GM18498 (cell line): ENCODE data around the gene PSMD6.

Source experiments
- ATAC-seq: cut with Tn5 transposase; IDR thresholded peaks from one replicate; pipeline ENCODE4 v1.9.1; 2021; ENCODE audit warnings: mild to moderate bottlenecking, moderate library complexity; ENCODE audit not compliant: unreplicated experiment

Gene PSMD6

GRCh38 chr3:64011685-64012084, 11.6 kb downstream of the PSMD6 start:
- ATAC-seq = no peak

GRCh38 chr3:64010199-64010598, 13.1 kb downstream of the PSMD6 start:
- ATAC-seq = no peak

- no peak for ATAC-seq
Observed at GRCh38 chr3:64009528-64009927, 13.8 kb downstream of the PSMD6 start.

GRCh38 chr3:64008487-64009351, 14.6 kb downstream of the PSMD6 start:
- no peak for ATAC-seq

- ATAC-seq = no peak
Observed at GRCh38 chr3:64008017-64008416, 15.3 kb downstream of the PSMD6 start.

GRCh38 chr3:64003589-64003988, 19.7 kb downstream of the PSMD6 start:
- no peak for ATAC-seq

- ATAC-seq = no peak
Observed at GRCh38 chr3:64002233-64002632, 21.1 kb downstream of the PSMD6 start.

- ATAC-seq = no peak
Observed at GRCh38 chr3:64000453-64001055, 22.7 kb downstream of the PSMD6 start.

GRCh38 chr3:63998852-63999754, 24.2 kb downstream of the PSMD6 start:
- ATAC-seq = no peak

GRCh38 chr3:63995086-63995485, 28.2 kb downstream of the PSMD6 start:
- ATAC-seq = no peak

GRCh38 chr3:63993653-63994079, 29.6 kb downstream of the PSMD6 start:
- ATAC-seq = peak; percentile 85

- ATAC-seq = no peak
Observed at GRCh38 chr3:63992516-63993209, 30.6 kb downstream of the PSMD6 start.

GRCh38 chr3:63991666-63992065, 31.6 kb downstream of the PSMD6 start:
- no peak for ATAC-seq

GRCh38 chr3:63990733-63991132, 32.6 kb downstream of the PSMD6 start:
- ATAC-seq = no peak

- ATAC-seq = no peak
Observed at GRCh38 chr3:63990204-63990603, 33.1 kb downstream of the PSMD6 start.

- no peak for ATAC-seq
Observed at GRCh38 chr3:63988943-63989342, 34.4 kb downstream of the PSMD6 start.

GRCh38 chr3:63986831-63987230, 36.5 kb downstream of the PSMD6 start:
- ATAC-seq = no peak

GRCh38 chr3:63986146-63986545, 37.1 kb downstream of the PSMD6 start:
- no peak for ATAC-seq

- ATAC-seq = no peak
Observed at GRCh38 chr3:63984391-63984790, 38.9 kb downstream of the PSMD6 start.

- ATAC-seq = peak; percentile 47
Observed at GRCh38 chr3:63981980-63982379, 41.3 kb downstream of the PSMD6 start.
